ENCODE results near the gene LIPI.
"Not testable (repeated sequence)": the region's sequence is repeated elsewhere in the genome, so short reads cannot be mapped to it uniquely, and the experiment has no call there.

LIPI gene

GRCh38 chr21:14099570-14099969 is 111.2 kb downstream of the LIPI start:
- no peaks in the 10 kb centered on the region for H3K27me3 ChIP-seq (ENCODE audit: insufficient read depth, low read length)
- no peaks in the 10 kb centered on the region for H3K9me3 ChIP-seq (ENCODE audit: low read length)
- H2AFZ ChIP-seq (ENCODE audit: low read depth, low read length), result no peak overlapping the region
- H3K36me3 ChIP-seq (ENCODE audit: insufficient read depth, low read length), result peaks cover 17% of the 10 kb centered on the region
- H3K4me1 ChIP-seq (ENCODE audit: insufficient read depth, low read length), result peaks cover 7% of the 10 kb centered on the region
- no peak overlapping the region for H3K4me3 ChIP-seq (ENCODE audit: low read length)

GRCh38 chr21:14097881-14098499 is 112.8 kb downstream of the LIPI start:
- Histone ChIP-seq H3K4me1 (ENCODE audit: insufficient read depth, low read length) (peaks cover 7% of the 10 kb centered on the region), H2AFZ (ENCODE audit: low read depth, low read length) (no peak overlapping the region), H3K4me3 (ENCODE audit: low read length) (no peak overlapping the region), H3K9me3 (ENCODE audit: low read length) (no peaks in the 10 kb centered on the region), H3K27me3 (ENCODE audit: insufficient read depth, low read length) (no peaks in the 10 kb centered on the region), H3K36me3 (ENCODE audit: insufficient read depth, low read length) (peaks cover 17% of the 10 kb centered on the region)

- Histone ChIP-seq H3K4me1 (ENCODE audit: insufficient read depth, low read length) (peaks cover 7% of the 10 kb centered on the region), H2AFZ (ENCODE audit: low read depth, low read length) (no peak overlapping the region), H3K4me3 (ENCODE audit: low read length) (no peak overlapping the region), H3K36me3 (ENCODE audit: insufficient read depth, low read length) (peaks cover 18% of the 10 kb centered on the region), H3K9me3 (ENCODE audit: low read length) (no peaks in the 10 kb centered on the region), H3K27me3 (ENCODE audit: insufficient read depth, low read length) (no peaks in the 10 kb centered on the region)
Measured at GRCh38 chr21:14096577-14096976, 114.2 kb downstream of the LIPI start.

- Histone ChIP-seq H3K4me3 (ENCODE audit: low read length) (no peak overlapping the region), H3K4me1 (ENCODE audit: insufficient read depth, low read length) (peaks cover 7% of the 10 kb centered on the region), H3K36me3 (ENCODE audit: insufficient read depth, low read length) (peaks cover 18% of the 10 kb centered on the region), H3K9me3 (ENCODE audit: low read length) (peaks cover 3% of the 10 kb centered on the region), H3K27me3 (ENCODE audit: insufficient read depth, low read length) (no peaks in the 10 kb centered on the region), H2AFZ (ENCODE audit: low read depth, low read length) (no peak overlapping the region)
Measured at GRCh38 chr21:14096172-14096571, 114.6 kb downstream of the LIPI start.

GRCh38 chr21:14095056-14095455 is 115.7 kb downstream of the LIPI start:
- H3K9me3 ChIP-seq (ENCODE audit: low read length), result peaks cover 3% of the 10 kb centered on the region
- no peak overlapping the region for H3K4me3 ChIP-seq (ENCODE audit: low read length)
- no peak overlapping the region for H2AFZ ChIP-seq (ENCODE audit: low read depth, low read length)
- peaks cover 7% of the 10 kb centered on the region for H3K4me1 ChIP-seq (ENCODE audit: insufficient read depth, low read length)
- no peaks in the 10 kb centered on the region for H3K27me3 ChIP-seq (ENCODE audit: insufficient read depth, low read length)
- peaks cover 19% of the 10 kb centered on the region for H3K36me3 ChIP-seq (ENCODE audit: insufficient read depth, low read length)

- Histone ChIP-seq H3K4me1 (ENCODE audit: insufficient read depth, low read length) (peaks cover 7% of the 10 kb centered on the region), H3K36me3 (ENCODE audit: insufficient read depth, low read length) (peaks cover 10% of the 10 kb centered on the region), H3K4me3 (ENCODE audit: low read length) (no peak overlapping the region), H2AFZ (ENCODE audit: low read depth, low read length) (no peak overlapping the region), H3K27me3 (ENCODE audit: insufficient read depth, low read length) (no peaks in the 10 kb centered on the region), H3K9me3 (ENCODE audit: low read length) (peaks cover 3% of the 10 kb centered on the region)
Measured at GRCh38 chr21:14092834-14093560, 117.8 kb downstream of the LIPI start.

- not testable (repeated sequence) for H3K27me3 ChIP-seq (ENCODE audit: insufficient read depth, low read length); H2AFZ ChIP-seq (ENCODE audit: low read depth, low read length); H3K4me1 ChIP-seq (ENCODE audit: insufficient read depth, low read length); H3K9me3 ChIP-seq (ENCODE audit: low read length); H3K36me3 ChIP-seq (ENCODE audit: insufficient read depth, low read length); H3K4me3 ChIP-seq (ENCODE audit: low read length)
Measured at GRCh38 chr21:14090184-14090583, 120.6 kb downstream of the LIPI start.

- H3K4me1 ChIP-seq (ENCODE audit: insufficient read depth, low read length), result no peaks in the 10 kb centered on the region
- peaks cover 23% of the 10 kb centered on the region for H3K36me3 ChIP-seq (ENCODE audit: insufficient read depth, low read length)
Measured at GRCh38 chr21:14088391-14088790, 122.4 kb downstream of the LIPI start.

GRCh38 chr21:14086553-14086952 is 124.2 kb downstream of the LIPI start:
- H3K36me3 ChIP-seq (ENCODE audit: insufficient read depth, low read length), result peaks cover 22% of the 10 kb centered on the region

More at GRCh38 chr21:14088391-14088790, 122.4 kb downstream of the LIPI start:
- H3K9me3 ChIP-seq (ENCODE audit: low read length), result peaks cover 17% of the 10 kb centered on the region
- H2AFZ ChIP-seq (ENCODE audit: low read depth, low read length), result no peak overlapping the region
- H3K27me3 ChIP-seq (ENCODE audit: insufficient read depth, low read length), result no peaks in the 10 kb centered on the region
- no peak overlapping the region for H3K4me3 ChIP-seq (ENCODE audit: low read length)

GRCh38 chr21:14084701-14085100 is 126.1 kb downstream of the LIPI start:
- Histone ChIP-seq H3K36me3 (ENCODE audit: insufficient read depth, low read length) (peaks cover 18% of the 10 kb centered on the region), H3K27me3 (ENCODE audit: insufficient read depth, low read length) (no peaks in the 10 kb centered on the region)

More at GRCh38 chr21:14086553-14086952, 124.2 kb downstream of the LIPI start:
- no peak overlapping the region for H3K4me3 ChIP-seq (ENCODE audit: low read length)
- H3K27me3 ChIP-seq (ENCODE audit: insufficient read depth, low read length), result no peaks in the 10 kb centered on the region
- H3K4me1 ChIP-seq (ENCODE audit: insufficient read depth, low read length), result no peaks in the 10 kb centered on the region
- H3K9me3 ChIP-seq (ENCODE audit: low read length), result peaks cover 16% of the 10 kb centered on the region
- H2AFZ ChIP-seq (ENCODE audit: low read depth, low read length), result no peak overlapping the region

GRCh38 chr21:14084068-14084501 is 126.7 kb downstream of the LIPI start:
- Histone ChIP-seq H3K36me3 (ENCODE audit: insufficient read depth, low read length) (peaks cover 18% of the 10 kb centered on the region), H3K4me3 (ENCODE audit: low read length) (no peak overlapping the region), H2AFZ (ENCODE audit: low read depth, low read length) (no peak overlapping the region), H3K4me1 (ENCODE audit: insufficient read depth, low read length) (peaks cover 13% of the 10 kb centered on the region), H3K27me3 (ENCODE audit: insufficient read depth, low read length) (no peaks in the 10 kb centered on the region), H3K9me3 (ENCODE audit: low read length) (peaks cover 14% of the 10 kb centered on the region)

More at GRCh38 chr21:14084701-14085100, 126.1 kb downstream of the LIPI start:
- H3K4me3 ChIP-seq (ENCODE audit: low read length), result no peak overlapping the region
- peaks cover 13% of the 10 kb centered on the region for H3K4me1 ChIP-seq (ENCODE audit: insufficient read depth, low read length)
- H2AFZ ChIP-seq (ENCODE audit: low read depth, low read length), result no peak overlapping the region
- peaks cover 14% of the 10 kb centered on the region for H3K9me3 ChIP-seq (ENCODE audit: low read length)

GRCh38 chr21:14080764-14081096 is 130.0 kb downstream of the LIPI start:
- Histone ChIP-seq H3K36me3 (ENCODE audit: insufficient read depth, low read length) (peaks cover 14% of the 10 kb centered on the region), H3K4me1 (ENCODE audit: insufficient read depth, low read length) (peaks cover 13% of the 10 kb centered on the region), H2AFZ (ENCODE audit: low read depth, low read length) (no peak overlapping the region), H3K4me3 (ENCODE audit: low read length) (no peak overlapping the region), H3K27me3 (ENCODE audit: insufficient read depth, low read length) (no peaks in the 10 kb centered on the region), H3K9me3 (ENCODE audit: low read length) (peaks cover 17% of the 10 kb centered on the region)

- peak overlapping the region; percentile 33 for H2AFZ ChIP-seq (ENCODE audit: low read depth, low read length)
Measured at GRCh38 chr21:14080040-14080763, 130.6 kb downstream of the LIPI start.

More at GRCh38 chr21:14080040-14080763, 130.6 kb downstream of the LIPI start:
- peaks cover 17% of the 10 kb centered on the region for H3K9me3 ChIP-seq (ENCODE audit: low read length)
- no peaks in the 10 kb centered on the region for H3K27me3 ChIP-seq (ENCODE audit: insufficient read depth, low read length)
- no peak overlapping the region for H3K4me3 ChIP-seq (ENCODE audit: low read length)
- H3K36me3 ChIP-seq (ENCODE audit: insufficient read depth, low read length), result peaks cover 13% of the 10 kb centered on the region
- peaks cover 13% of the 10 kb centered on the region for H3K4me1 ChIP-seq (ENCODE audit: insufficient read depth, low read length)

Data from neuron (in vitro differentiated cells).